Measurements from ENCODE around the gene KRTAP5-9. TPM values are rescaled to one million over a fixed set of nuclear protein-coding genes. Genes with fewer than 3 reads are reported as not detected.
"Not testable (repeated sequence)": the region's sequence is repeated elsewhere in the genome, so short reads cannot be mapped to it uniquely, and the experiment has no call there.

KRTAP5-9 gene
- total and polyA plus RNA-seq, 2 donors (not counting 3 experiments of a cell fraction or from before 2014, with no cell fraction given): 0.28 TPM; not detected in 1

DNA sequence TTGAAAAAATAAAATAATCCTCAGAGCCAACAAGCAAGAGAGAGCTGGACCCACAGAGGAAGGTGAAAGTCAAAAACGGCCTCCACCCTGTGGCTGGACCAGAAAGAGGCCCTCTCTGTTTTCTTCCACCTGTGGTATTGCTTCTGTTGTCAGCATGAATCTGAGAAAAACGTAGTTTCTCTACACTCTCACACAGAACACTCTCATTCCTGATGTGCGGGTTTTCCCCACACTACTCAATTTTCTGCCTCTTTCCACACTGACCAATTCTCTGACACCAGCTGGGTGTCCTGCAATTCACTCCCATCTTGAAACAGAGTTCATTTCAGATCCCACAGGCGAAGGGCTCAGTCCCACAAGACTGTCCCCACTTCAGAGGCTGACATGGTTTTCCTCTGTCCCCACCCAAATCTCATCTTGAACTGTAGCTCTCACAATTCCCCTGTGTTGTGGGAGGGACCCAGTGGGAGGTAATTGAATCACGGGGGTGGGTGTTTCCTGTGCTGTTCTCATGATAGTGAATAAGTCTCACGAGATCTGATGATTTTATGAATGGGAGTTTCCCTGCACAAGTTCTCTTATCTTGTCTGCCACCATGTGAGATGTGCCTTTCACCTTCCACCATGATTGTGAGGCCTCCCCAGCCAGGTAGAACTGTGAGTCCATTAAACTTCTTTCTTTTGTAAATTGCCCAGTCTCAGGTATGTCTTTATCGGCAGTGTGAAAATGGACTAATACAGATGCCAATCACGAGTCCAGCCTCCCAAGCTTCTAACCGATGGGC, 7.5 kb upstream of the KRTAP5-9 start:
- POLR2A ChIA-PET; H3K9me3 ChIP-seq (replicated peaks; ENCODE audit: control insufficient read depth, insufficient read depth, low read length); H2AFZ ChIP-seq (ENCODE audit: low read depth, low read length); dilution Hi-C loops (cut with MboI; ENCODE audit: extremely low pct_ligation_motif_present, low sequenced_read_pairs); intact Hi-C loops (cut with micrococcal nuclease); H3K27me3 ChIP-seq (ENCODE audit: control insufficient read depth in 2 of 2, insufficient read depth in 2 of 2, low read length in 2 of 2); H4K20me1 ChIP-seq (replicated peaks; ENCODE audit: control insufficient read depth, extremely low read depth, insufficient read depth, low read length); H3K79me2 ChIP-seq (ENCODE audit: control insufficient read depth, insufficient read depth, low read length); H3K27ac ChIP-seq (ENCODE audit: insufficient read depth, low read depth, low read length); H3K36me3 ChIP-seq (ENCODE audit: control insufficient read depth in 2 of 2, extremely low read depth in 1 of 2, insufficient read depth in 2 of 2, low read length in 2 of 2); BruUV-seq (replicated peaks); H3K4me3 ChIP-seq (replicated peaks in 1 of 3; ENCODE audit: insufficient read depth in 1 of 3, low read depth in 1 of 3, low read length in 3 of 3); H3K9ac ChIP-seq (replicated peaks; ENCODE audit: extremely low read depth, insufficient read depth, low read length); H3K4me1 ChIP-seq (ENCODE audit: control insufficient read depth, extremely low read depth, insufficient read depth, low read length); DNase-seq (ENCODE audit: low read depth, low spot score); H3K4me2 ChIP-seq (ENCODE audit: insufficient read depth, low read length); FAIRE-seq; H3K9me1 ChIP-seq (replicated peaks; ENCODE audit: control insufficient read depth, extremely low read depth, insufficient read depth, low read length): not testable (repeated sequence)
- CTCF ChIA-PET: interaction anchor here (3.1 kb wide), 1 partner anchor 23 kb away, joined by 12 read pairs; no protein-coding TSS in a partner anchor

DNA sequence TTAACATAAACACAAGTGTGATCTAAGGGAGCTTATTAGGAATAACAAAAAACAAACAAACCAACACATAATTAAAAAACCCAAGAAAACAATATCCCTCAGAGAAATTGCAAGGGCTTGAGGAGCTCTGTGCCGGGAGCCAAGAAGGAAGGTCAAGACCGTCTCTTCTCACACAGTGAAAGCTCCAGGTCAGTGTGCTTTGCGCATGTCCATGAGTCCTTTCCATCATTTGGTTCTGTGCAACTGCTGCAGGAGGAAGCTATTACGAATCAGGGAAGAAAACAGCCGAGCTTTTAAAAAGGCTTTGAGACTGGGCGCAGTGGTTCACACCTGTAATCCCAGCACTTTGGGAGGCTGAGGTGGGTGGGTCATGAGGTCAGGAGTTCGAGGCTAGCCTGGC, 5.8 kb upstream of the KRTAP5-9 start:
- no peaks in the 10 kb centered on the region for H3K36me3 ChIP-seq (ENCODE audit: control insufficient read depth in 2 of 2, extremely low read depth in 1 of 2, insufficient read depth in 2 of 2, low read length in 2 of 2)
- DNase-seq (ENCODE audit: low read depth, low spot score): no peak
- TF ChIP-seq POLR2A (IDR thresholded peaks at IDR 0.05; ENCODE audit: low read depth, low read length) (no peak), EZH2 (IDR thresholded peaks at IDR 0.05; ENCODE audit: borderline replicate concordance, low read depth, low read length, severe bottlenecking) (no peak), GATA2 (IDR thresholded peaks at IDR 0.05; ENCODE audit: insufficient read depth, insufficient read length, low read depth, low read length) (no peak), JUN (IDR thresholded peaks at IDR 0.05; ENCODE audit: borderline replicate concordance, insufficient read depth, insufficient read length, low read depth) (no peak), POLR2AphosphoS5 (IDR thresholded peaks at IDR 0.05; ENCODE audit: insufficient read depth, low read depth, low read length) (no peak), MYC (IDR thresholded peaks at IDR 0.05; ENCODE audit: low read depth, low read length) (no peak), FOS (IDR thresholded peaks at IDR 0.05; ENCODE audit: borderline replicate concordance, insufficient read depth, low read length) (no peak)
- TF ChIP-seq, protein P1, sequence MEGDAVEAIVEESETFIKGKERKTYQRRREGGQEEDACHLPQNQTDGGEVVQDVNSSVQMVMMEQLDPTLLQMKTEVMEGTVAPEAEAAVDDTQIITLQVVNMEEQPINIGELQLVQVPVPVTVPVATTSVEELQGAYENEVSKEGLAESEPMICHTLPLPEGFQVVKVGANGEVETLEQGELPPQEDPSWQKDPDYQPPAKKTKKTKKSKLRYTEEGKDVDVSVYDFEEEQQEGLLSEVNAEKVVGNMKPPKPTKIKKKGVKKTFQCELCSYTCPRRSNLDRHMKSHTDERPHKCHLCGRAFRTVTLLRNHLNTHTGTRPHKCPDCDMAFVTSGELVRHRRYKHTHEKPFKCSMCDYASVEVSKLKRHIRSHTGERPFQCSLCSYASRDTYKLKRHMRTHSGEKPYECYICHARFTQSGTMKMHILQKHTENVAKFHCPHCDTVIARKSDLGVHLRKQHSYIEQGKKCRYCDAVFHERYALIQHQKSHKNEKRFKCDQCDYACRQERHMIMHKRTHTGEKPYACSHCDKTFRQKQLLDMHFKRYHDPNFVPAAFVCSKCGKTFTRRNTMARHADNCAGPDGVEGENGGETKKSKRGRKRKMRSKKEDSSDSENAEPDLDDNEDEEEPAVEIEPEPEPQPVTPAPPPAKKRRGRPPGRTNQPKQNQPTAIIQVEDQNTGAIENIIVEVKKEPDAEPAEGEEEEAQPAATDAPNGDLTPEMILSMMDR (IDR thresholded peaks at IDR 0.05; ENCODE audit: extremely low read depth in 1 of 2, insufficient read depth in 1 of 2, low read depth in 1 of 2, low read length in 2 of 2): no peak
- TF ChIP-seq, protein P2, sequence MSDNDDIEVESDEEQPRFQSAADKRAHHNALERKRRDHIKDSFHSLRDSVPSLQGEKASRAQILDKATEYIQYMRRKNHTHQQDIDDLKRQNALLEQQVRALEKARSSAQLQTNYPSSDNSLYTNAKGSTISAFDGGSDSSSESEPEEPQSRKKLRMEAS (IDR thresholded peaks at IDR 0.05; ENCODE audit: insufficient read depth, insufficient read length): no peak
- H3K9me1 ChIP-seq (replicated peaks; ENCODE audit: control insufficient read depth, extremely low read depth, insufficient read depth, low read length): no peaks in the 10 kb centered on the region
- no peaks in the 10 kb centered on the region for H3K4me1 ChIP-seq (ENCODE audit: control insufficient read depth, extremely low read depth, insufficient read depth, low read length)
- dilution Hi-C loops (cut with MboI; ENCODE audit: extremely low pct_ligation_motif_present, low sequenced_read_pairs): no loop called here
- H3K27ac ChIP-seq (ENCODE audit: insufficient read depth, low read depth, low read length): no peak overlapping the region
- no peak overlapping the region for H3K4me2 ChIP-seq (ENCODE audit: insufficient read depth, low read length)
- H4K20me1 ChIP-seq (replicated peaks; ENCODE audit: control insufficient read depth, extremely low read depth, insufficient read depth, low read length): no peaks in the 10 kb centered on the region
- no peaks in the 10 kb centered on the region for H3K27me3 ChIP-seq (ENCODE audit: control insufficient read depth in 2 of 2, insufficient read depth in 2 of 2, low read length in 2 of 2)
- no peak overlapping the region for H3K9ac ChIP-seq (replicated peaks; ENCODE audit: extremely low read depth, insufficient read depth, low read length)
- no TSS peak for BruUV-seq (replicated peaks)
- no peak overlapping the region for H3K4me3 ChIP-seq (replicated peaks in 1 of 3; ENCODE audit: insufficient read depth in 1 of 3, low read depth in 1 of 3, low read length in 3 of 3)
- no peaks in the 10 kb centered on the region for H3K79me2 ChIP-seq (ENCODE audit: control insufficient read depth, insufficient read depth, low read length)
- intact Hi-C loops (cut with micrococcal nuclease): no loop called here
- FAIRE-seq: no peak
- ChIA-PET CTCF (interaction anchor here (1.3 to 3.1 kb wide), 2 partner anchors 10 to 21 kb away, joined by 4 to 12 read pairs; no protein-coding TSS in a partner anchor), POLR2A (no interaction called here)
- no peak overlapping the region for H2AFZ ChIP-seq (ENCODE audit: low read depth, low read length)
- H3K9me3 ChIP-seq (replicated peaks; ENCODE audit: control insufficient read depth, insufficient read depth, low read length): no peaks in the 10 kb centered on the region
